ENCODE data around the gene CYP26B1. TPM values are rescaled to one million over a fixed set of nuclear protein-coding genes. Genes with fewer than 3 reads are reported as not detected.

CYP26B1 gene
- polyA plus RNA-seq, 4 donors: 0.22 to 6.2 (median 1.6) TPM

- 85 to 88% (median 87%) methylated on average over 3 to 5 of the region's 5 CpGs for WGBS, 3 donors
- H3K4me1 ChIP-seq (ENCODE audit: control insufficient read depth in 3 of 3, insufficient read depth in 2 of 3, low read depth in 1 of 3, low read length in 2 of 3): peaks cover 5 to 44% (median 8%) of the 10 kb centered on the region in 3 donors
- H3K9me3 ChIP-seq (ENCODE audit: control insufficient read depth in 2 of 2, insufficient read depth in 1 of 2, low read depth in 1 of 2, low read length in 1 of 2): peaks cover 0 to 7% of the 10 kb centered on the region in 2 donors
- no peak for FAIRE-seq
- peaks cover 0 to 45% (median 2%) of the 10 kb centered on the region in 3 donors for H3K27me3 ChIP-seq (ENCODE audit: control insufficient read depth in 3 of 3, insufficient read depth in 3 of 3, low read length in 3 of 3)
- no peak overlapping the region for H3K4me3 ChIP-seq (ENCODE audit: low read depth in 1 of 3, low read length in 3 of 3)
- no peak overlapping the region for H3K27ac ChIP-seq (ENCODE audit: low read depth in 1 of 3, low read length in 2 of 3)
- no peaks in the 10 kb centered on the region for H3K36me3 ChIP-seq (ENCODE audit: control insufficient read depth in 3 of 3, insufficient read depth in 2 of 3, low read depth in 1 of 3, low read length in 3 of 3)
- no peak for DNase-seq
These were observed 6.5 kb downstream of the CYP26B1 start for GRCh38 chr2:72141032-72141645.

GRCh38 chr2:72140621-72140960 is 7.1 kb downstream of the CYP26B1 start:
- H3K4me1 ChIP-seq (ENCODE audit: control insufficient read depth in 3 of 3, insufficient read depth in 2 of 3, low read depth in 1 of 3, low read length in 2 of 3): peaks cover 5 to 39% (median 8%) of the 10 kb centered on the region in 3 donors
- no peak overlapping the region for H3K27ac ChIP-seq (ENCODE audit: low read depth in 1 of 3, low read length in 2 of 3)
- DNase-seq: no peak
- H3K36me3 ChIP-seq (ENCODE audit: control insufficient read depth in 3 of 3, insufficient read depth in 2 of 3, low read depth in 1 of 3, low read length in 3 of 3): no peaks in the 10 kb centered on the region
- no peak overlapping the region for H3K4me3 ChIP-seq (ENCODE audit: low read depth in 1 of 3, low read length in 3 of 3)
- peaks cover 0 to 4% of the 10 kb centered on the region in 2 donors for H3K9me3 ChIP-seq (ENCODE audit: control insufficient read depth in 2 of 2, insufficient read depth in 1 of 2, low read depth in 1 of 2, low read length in 1 of 2)
- FAIRE-seq: no peak
- H3K27me3 ChIP-seq (ENCODE audit: control insufficient read depth in 3 of 3, insufficient read depth in 3 of 3, low read length in 3 of 3): peaks cover 0 to 40% (median 0%) of the 10 kb centered on the region in 3 donors
- 86 to 95% (median 88%) methylated on average over 4 of the region's 4 CpGs for WGBS, 3 donors

- FAIRE-seq (no peak), DNase-seq (no peak)
These were observed 7.6 kb downstream of the CYP26B1 start for GRCh38 chr2:72139874-72140620.

GRCh38 chr2:72139471-72139873 is 8.2 kb downstream of the CYP26B1 start:
- Histone ChIP-seq H3K4me1 (ENCODE audit: control insufficient read depth in 3 of 3, insufficient read depth in 2 of 3, low read depth in 1 of 3, low read length in 2 of 3) (peaks cover 3 to 35% (median 5%) of the 10 kb centered on the region in 3 donors), H3K36me3 (ENCODE audit: control insufficient read depth in 3 of 3, insufficient read depth in 2 of 3, low read depth in 1 of 3, low read length in 3 of 3) (no peaks in the 10 kb centered on the region), H3K4me3 (ENCODE audit: low read depth in 1 of 3, low read length in 3 of 3) (no peak overlapping the region), H3K27ac (ENCODE audit: low read depth in 1 of 3, low read length in 2 of 3) (no peak overlapping the region), H3K9me3 (ENCODE audit: control insufficient read depth in 2 of 2, insufficient read depth in 1 of 2, low read depth in 1 of 2, low read length in 1 of 2) (peaks cover 0 to 4% of the 10 kb centered on the region in 2 donors), H3K27me3 (ENCODE audit: control insufficient read depth in 3 of 3, insufficient read depth in 3 of 3, low read length in 3 of 3) (peaks cover 0 to 29% (median 0%) of the 10 kb centered on the region in 3 donors)
- FAIRE-seq: no peak
- DNase-seq: no peak
- 69 to 80% (median 76%) methylated on average over 8 of the region's 8 CpGs for WGBS, 3 donors

More at GRCh38 chr2:72139874-72140620, 7.6 kb downstream of the CYP26B1 start:
- H3K27me3 ChIP-seq (ENCODE audit: control insufficient read depth in 3 of 3, insufficient read depth in 3 of 3, low read length in 3 of 3): peaks cover 0 to 34% (median 0%) of the 10 kb centered on the region in 3 donors
- no peaks in the 10 kb centered on the region for H3K36me3 ChIP-seq (ENCODE audit: control insufficient read depth in 3 of 3, insufficient read depth in 2 of 3, low read depth in 1 of 3, low read length in 3 of 3)
- no peak overlapping the region for H3K27ac ChIP-seq (ENCODE audit: low read depth in 1 of 3, low read length in 2 of 3)
- peaks cover 0 to 4% of the 10 kb centered on the region in 2 donors for H3K9me3 ChIP-seq (ENCODE audit: control insufficient read depth in 2 of 2, insufficient read depth in 1 of 2, low read depth in 1 of 2, low read length in 1 of 2)
- no peak overlapping the region for H3K4me3 ChIP-seq (ENCODE audit: low read depth in 1 of 3, low read length in 3 of 3)
- peaks cover 5 to 38% (median 5%) of the 10 kb centered on the region in 3 donors for H3K4me1 ChIP-seq (ENCODE audit: control insufficient read depth in 3 of 3, insufficient read depth in 2 of 3, low read depth in 1 of 3, low read length in 2 of 3)
- WGBS, 3 donors: 88 to 91% (median 91%) methylated on average over 12 to 14 of the region's 14 CpGs

- peaks cover 0 to 32% (median 5%) of the 10 kb centered on the region in 3 donors for H3K4me1 ChIP-seq (ENCODE audit: control insufficient read depth in 3 of 3, insufficient read depth in 2 of 3, low read depth in 1 of 3, low read length in 2 of 3)
- H3K36me3 ChIP-seq (ENCODE audit: control insufficient read depth in 3 of 3, insufficient read depth in 2 of 3, low read depth in 1 of 3, low read length in 3 of 3): no peaks in the 10 kb centered on the region
- no peak overlapping the region for H3K27ac ChIP-seq (ENCODE audit: low read depth in 1 of 3, low read length in 2 of 3)
- no peak overlapping the region for H3K4me3 ChIP-seq (ENCODE audit: low read depth in 1 of 3, low read length in 3 of 3)
- no peak for DNase-seq
- H3K27me3 ChIP-seq (ENCODE audit: control insufficient read depth in 3 of 3, insufficient read depth in 3 of 3, low read length in 3 of 3): peaks cover 0 to 23% (median 0%) of the 10 kb centered on the region in 3 donors
- peaks cover 0 to 4% of the 10 kb centered on the region in 2 donors for H3K9me3 ChIP-seq (ENCODE audit: control insufficient read depth in 2 of 2, insufficient read depth in 1 of 2, low read depth in 1 of 2, low read length in 1 of 2)
- WGBS, 3 donors: 21 to 68% (median 44%) methylated on average over 14 of the region's 14 CpGs
- FAIRE-seq: no peak
These were observed 8.7 kb downstream of the CYP26B1 start for GRCh38 chr2:72138921-72139381.

GRCh38 chr2:72138011-72138881 is 9.4 kb downstream of the CYP26B1 start:
- 30 to 57% (median 41%) methylated on average over 23 to 24 of the region's 24 CpGs for WGBS, 3 donors

GRCh38 chr2:72137498-72138010 is 10.1 kb downstream of the CYP26B1 start:
- WGBS, 3 donors: 14 to 28% (median 17%) methylated on average over 10 of the region's 10 CpGs
- H3K4me3 ChIP-seq (ENCODE audit: low read depth in 1 of 3, low read length in 3 of 3): no peak overlapping the region
- H3K9me3 ChIP-seq (ENCODE audit: control insufficient read depth in 2 of 2, insufficient read depth in 1 of 2, low read depth in 1 of 2, low read length in 1 of 2): no peaks in the 10 kb centered on the region
- no peaks in the 10 kb centered on the region for H3K36me3 ChIP-seq (ENCODE audit: control insufficient read depth in 3 of 3, insufficient read depth in 2 of 3, low read depth in 1 of 3, low read length in 3 of 3)
- FAIRE-seq (no peak), DNase-seq (peak; percentile 62 to 76)
- peaks cover 0 to 18% (median 5%) of the 10 kb centered on the region in 3 donors for H3K4me1 ChIP-seq (ENCODE audit: control insufficient read depth in 3 of 3, insufficient read depth in 2 of 3, low read depth in 1 of 3, low read length in 2 of 3)
- H3K27me3 ChIP-seq (ENCODE audit: control insufficient read depth in 3 of 3, insufficient read depth in 3 of 3, low read length in 3 of 3): peaks cover 0 to 9% (median 0%) of the 10 kb centered on the region in 3 donors
- H3K27ac ChIP-seq (ENCODE audit: low read depth in 1 of 3, low read length in 2 of 3): no peak overlapping the region

More at GRCh38 chr2:72138011-72138881, 9.4 kb downstream of the CYP26B1 start:
- Histone ChIP-seq H3K4me3 (ENCODE audit: low read depth in 1 of 3, low read length in 3 of 3) (no peak overlapping the region), H3K4me1 (ENCODE audit: control insufficient read depth in 3 of 3, insufficient read depth in 2 of 3, low read depth in 1 of 3, low read length in 2 of 3) (peaks cover 0 to 25% (median 5%) of the 10 kb centered on the region in 3 donors), H3K9me3 (ENCODE audit: control insufficient read depth in 2 of 2, insufficient read depth in 1 of 2, low read depth in 1 of 2, low read length in 1 of 2) (no peaks in the 10 kb centered on the region), H3K36me3 (ENCODE audit: control insufficient read depth in 3 of 3, insufficient read depth in 2 of 3, low read depth in 1 of 3, low read length in 3 of 3) (no peaks in the 10 kb centered on the region), H3K27me3 (ENCODE audit: control insufficient read depth in 3 of 3, insufficient read depth in 3 of 3, low read length in 3 of 3) (peaks cover 0 to 16% (median 0%) of the 10 kb centered on the region in 3 donors), H3K27ac (ENCODE audit: low read depth in 1 of 3, low read length in 2 of 3) (no peak overlapping the region)
- FAIRE-seq: no peak
- DNase-seq: peak; percentile 21 to 68

Measured in small intestine (tissue), 7 donors.